ENCODE measurements around the gene TIPRL.
"Not testable (repeated sequence)": the region's sequence is repeated elsewhere in the genome, so short reads cannot be mapped to it uniquely, and the experiment has no call there.

TIPRL gene

GRCh38 chr1:168178638-168179437 lies at the start of gene TIPRL:
TIPRL (plus strand) TSS chr1:168178962; CDS start chr1:168179078, 116 bp downstream.
- DNase-seq = peak; percentile 95

GRCh38 chr1:168129933-168130332 lies 48.8 kb upstream of the TIPRL start:
- DNase-seq = no peak

GRCh38 chr1:168134132-168134531 lies 44.6 kb upstream of the TIPRL start:
- no peak for DNase-seq

GRCh38 chr1:168134642-168135041 lies 44.1 kb upstream of the TIPRL start:
- DNase-seq = no peak

GRCh38 chr1:168135116-168135920 lies 43.4 kb upstream of the TIPRL start:
- DNase-seq = no peak

- no peak for DNase-seq
These were observed 42.6 kb upstream of the TIPRL start for GRCh38 chr1:168135921-168136708.

GRCh38 chr1:168136709-168137514 lies 41.9 kb upstream of the TIPRL start, which contains the start of gene GPR161:
GPR161 (minus strand) TSS chr1:168136930; CDS start chr1:168104850, 32,080 bp downstream.
- DNase-seq = no peak

GRCh38 chr1:168137515-168137821 lies 41.3 kb upstream of the TIPRL start:
- DNase-seq = no peak

- DNase-seq = no peak
These were observed 40.6 kb upstream of the TIPRL start for GRCh38 chr1:168138134-168138533.

- DNase-seq = no peak
These were observed 39.7 kb upstream of the TIPRL start for GRCh38 chr1:168139070-168139469.

- DNase-seq = no peak
These were observed 36.8 kb upstream of the TIPRL start for GRCh38 chr1:168141871-168142385.

- no peak for DNase-seq
These were observed 33.3 kb upstream of the TIPRL start for GRCh38 chr1:168145184-168146159.

- DNase-seq = no peak
These were observed 32.6 kb upstream of the TIPRL start for GRCh38 chr1:168146160-168146539.

GRCh38 chr1:168146626-168147025 lies 32.1 kb upstream of the TIPRL start:
- DNase-seq = no peak

- DNase-seq = no peak
These were observed 29.8 kb upstream of the TIPRL start for GRCh38 chr1:168148916-168149315.

- no peak for DNase-seq
These were observed 28.5 kb upstream of the TIPRL start for GRCh38 chr1:168150283-168150682.

GRCh38 chr1:168151935-168152334 lies 26.8 kb upstream of the TIPRL start:
- DNase-seq = no peak

GRCh38 chr1:168154707-168155106 lies 24.1 kb upstream of the TIPRL start:
- not testable (repeated sequence) for DNase-seq

GRCh38 chr1:168155910-168156309 lies 22.9 kb upstream of the TIPRL start:
- DNase-seq = no peak

- DNase-seq = no peak
These were observed 21.1 kb upstream of the TIPRL start for GRCh38 chr1:168157638-168158037.

GRCh38 chr1:168159251-168159650 lies 19.5 kb upstream of the TIPRL start:
- DNase-seq = no peak
